Stimulated activated CD8-positive, alpha-beta memory T cell treated with anti-CD3 and anti-CD28 coated beads, Interleukin-15, amount 100 ng/mL, for 24 hours (primary cell): ENCODE data around the gene DUSP28.
"Not testable (repeated sequence)": the region's sequence is repeated elsewhere in the genome, so short reads cannot be mapped to it uniquely, and the experiment has no call there.

ENCODE experiments used
- DNase-seq: peaks from one replicate; pipeline ENCODE4 v3.0.0-alpha.2; 2020; ENCODE audit warnings: low read depth

DUSP28 gene

GRCh38 chr2:240527153-240527750, 32.9 kb upstream of the DUSP28 start:
- no peak for DNase-seq

- no peak for DNase-seq
Observed at GRCh38 chr2:240528406-240529040, 31.6 kb upstream of the DUSP28 start.

GRCh38 chr2:240529344-240529999, 30.7 kb upstream of the DUSP28 start:
- no peak for DNase-seq

- no peak for DNase-seq
Observed at GRCh38 chr2:240530181-240530580, 30.0 kb upstream of the DUSP28 start.

- no peak for DNase-seq
Observed at GRCh38 chr2:240531038-240531437, 29.1 kb upstream of the DUSP28 start.

GRCh38 chr2:240532031-240532775, 28.0 kb upstream of the DUSP28 start:
- no peak for DNase-seq

- no peak for DNase-seq
Observed at GRCh38 chr2:240538031-240538780, 22.0 kb upstream of the DUSP28 start.

GRCh38 chr2:240539101-240539500, 21.1 kb upstream of the DUSP28 start:
- not testable (repeated sequence) for DNase-seq

- DNase-seq = no peak
Observed at GRCh38 chr2:240539906-240540305, 20.3 kb upstream of the DUSP28 start.

GRCh38 chr2:240551288-240551687, 8.9 kb upstream of the DUSP28 start:
- DNase-seq = no peak

GRCh38 chr2:240551811-240552210, 8.3 kb upstream of the DUSP28 start:
- DNase-seq = no peak

- DNase-seq = no peak
Observed at GRCh38 chr2:240553956-240554480, 6.1 kb upstream of the DUSP28 start.

- DNase-seq = no peak
Observed at GRCh38 chr2:240554767-240555493, 5.2 kb upstream of the DUSP28 start.

- DNase-seq = no peak
Observed at GRCh38 chr2:240555541-240556250, 4.5 kb upstream of the DUSP28 start.

GRCh38 chr2:240556553-240557100, 3.5 kb upstream of the DUSP28 start:
- no peak for DNase-seq

GRCh38 chr2:240557101-240557751, 2.9 kb upstream of the DUSP28 start:
- no peak for DNase-seq

- DNase-seq = no peak
Observed at GRCh38 chr2:240557808-240558207, 2.3 kb upstream of the DUSP28 start, which contains the start of gene ANKMY1. Gene ANKMY1 (minus strand): TSS chr2:240557988. CDS start chr2:240557335, 653 bp downstream.

GRCh38 chr2:240558236-240558761, 1.9 kb upstream of the DUSP28 start:
- DNase-seq = no peak

GRCh38 chr2:240559286-240559685, 871 bp upstream of the DUSP28 start:
- no peak for DNase-seq
